Adrenal gland (tissue), 5 donors: ENCODE data around the gene KEL.

Source experiments
- POLR2A ChIP-seq, 2 donors: fragments of 450-650 bp; IDR thresholded peaks; one replicate each; pipeline ENCODE4 v1.6.1; 2017; ENCODE audit warnings: antibody characterized with exemption in 2 of 2, mild to moderate bottlenecking in 2 of 2, moderate library complexity in 1 of 2
- TF ChIP-seq, protein P1 (sequence below), 6 experiments: fragments of 450-650 bp in 4 of 6; fragments of 200-600 bp in 2 of 6; sonication (generic) in 1 of 6; IDR thresholded peaks; 1 replicate in 5 of 6; 2 replicates in 1 of 6; pipeline versions ENCODE4 v1.5.1 to v1.8.0; 2016 to 2021; ENCODE audit warnings: antibody characterized with exemption in 6 of 6, mild to moderate bottlenecking in 2 of 6, moderate library complexity in 1 of 6
- donor health status: DM: no; HTN: no; CAD: no.

DNA sequence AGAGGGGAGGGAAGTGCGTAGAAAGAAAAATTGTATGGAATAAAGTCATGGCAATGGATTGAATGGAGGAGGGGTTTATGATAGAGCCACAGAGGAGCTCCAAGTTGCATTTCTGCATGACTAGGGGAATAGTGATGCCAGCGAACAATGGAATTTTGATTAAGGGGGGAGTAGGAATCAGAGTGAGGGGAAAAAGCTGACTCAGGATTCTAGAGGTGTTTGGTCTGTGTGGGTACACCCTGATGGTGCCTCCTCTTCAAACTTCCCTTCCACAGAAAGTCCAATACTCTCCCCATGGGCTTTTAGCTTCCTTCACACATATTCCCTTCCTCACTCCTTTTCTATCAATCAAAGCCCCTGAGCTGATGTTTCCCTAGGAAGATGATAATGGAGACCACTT, 1.8 kb upstream of the KEL start:
- TF ChIP-seq, protein P1, sequence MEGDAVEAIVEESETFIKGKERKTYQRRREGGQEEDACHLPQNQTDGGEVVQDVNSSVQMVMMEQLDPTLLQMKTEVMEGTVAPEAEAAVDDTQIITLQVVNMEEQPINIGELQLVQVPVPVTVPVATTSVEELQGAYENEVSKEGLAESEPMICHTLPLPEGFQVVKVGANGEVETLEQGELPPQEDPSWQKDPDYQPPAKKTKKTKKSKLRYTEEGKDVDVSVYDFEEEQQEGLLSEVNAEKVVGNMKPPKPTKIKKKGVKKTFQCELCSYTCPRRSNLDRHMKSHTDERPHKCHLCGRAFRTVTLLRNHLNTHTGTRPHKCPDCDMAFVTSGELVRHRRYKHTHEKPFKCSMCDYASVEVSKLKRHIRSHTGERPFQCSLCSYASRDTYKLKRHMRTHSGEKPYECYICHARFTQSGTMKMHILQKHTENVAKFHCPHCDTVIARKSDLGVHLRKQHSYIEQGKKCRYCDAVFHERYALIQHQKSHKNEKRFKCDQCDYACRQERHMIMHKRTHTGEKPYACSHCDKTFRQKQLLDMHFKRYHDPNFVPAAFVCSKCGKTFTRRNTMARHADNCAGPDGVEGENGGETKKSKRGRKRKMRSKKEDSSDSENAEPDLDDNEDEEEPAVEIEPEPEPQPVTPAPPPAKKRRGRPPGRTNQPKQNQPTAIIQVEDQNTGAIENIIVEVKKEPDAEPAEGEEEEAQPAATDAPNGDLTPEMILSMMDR (IDR thresholded peaks at IDR 0.05), result no peak
- TF ChIP-seq POLR2A (IDR thresholded peaks at IDR 0.05), result no peak
